DOHH2 (cell line): Measurements from ENCODE around the gene EBF3.

Experiments
- H3F3A ChIP-seq: fragments of 200-600 bp; sonication (generic), shearing (Covaris generic); 2 replicates; pipeline ENCODE4 v1.6.0; 2016; ENCODE audit warnings: antibody characterized with exemption, mild to moderate bottlenecking; ENCODE audit not compliant: control insufficient read depth, insufficient read depth
- H3K27ac ChIP-seq: fragments of 200-600 bp; sonication (generic); 2 replicates; pipeline ENCODE4 v1.5.1; 2014; ENCODE audit warnings: low read depth, mild to moderate bottlenecking, low read length, moderate library complexity
- H3K27me3 ChIP-seq: fragments of 200-600 bp; sonication (generic); 2 replicates; pipeline ENCODE4 v1.6.1; 2014; ENCODE audit warnings: mild to moderate bottlenecking, low read length, mixed read lengths; ENCODE audit not compliant: control insufficient read depth
- H3K36me3 ChIP-seq: fragments of 200-600 bp; sonication (generic); 2 replicates; pipeline ENCODE4 v1.6.1; 2014; ENCODE audit warnings: mild to moderate bottlenecking, low read length, moderate library complexity, mixed read lengths; ENCODE audit not compliant: control insufficient read depth
- H3K4me1 ChIP-seq: fragments of 200-600 bp; sonication (generic); 2 replicates; pipeline ENCODE4 v1.6.1; 2014; ENCODE audit warnings: mild to moderate bottlenecking, low read length, mixed read lengths; ENCODE audit not compliant: control insufficient read depth
- H3K4me2 ChIP-seq: fragments of 200-600 bp; sonication (generic); 2 replicates; pipeline ENCODE4 v1.6.0; 2014; ENCODE audit warnings: mild to moderate bottlenecking, low read length, moderate library complexity
- H3K4me3 ChIP-seq: fragments of 200-600 bp; sonication (generic); 2 replicates; pipeline ENCODE4 v1.5.1; 2014; ENCODE audit warnings: mild to moderate bottlenecking, low read length, mixed read lengths
- H3K79me2 ChIP-seq: fragments of 200-600 bp; sonication (generic); 2 replicates; pipeline ENCODE4 v1.6.1; 2014; ENCODE audit warnings: mild to moderate bottlenecking, low read length, mixed read lengths; ENCODE audit not compliant: control insufficient read depth
- H3K9me2 ChIP-seq: fragments of 200-600 bp; sonication (generic); replicated peaks from 2 replicates; pipeline ENCODE4 v1.6.1; 2014; ENCODE audit warnings: mild to moderate bottlenecking, low read length, mixed read lengths; ENCODE audit not compliant: control insufficient read depth
- H3K9me3 ChIP-seq: fragments of 200-600 bp; sonication (generic); 2 replicates; pipeline ENCODE4 v1.6.1; 2014; ENCODE audit warnings: antibody characterized with exemption, low read length, mixed read lengths; ENCODE audit not compliant: control insufficient read depth, insufficient read depth
- H4K20me1 ChIP-seq: fragments of 200-600 bp; sonication (generic); 2 replicates; pipeline ENCODE4 v1.6.0; 2014; ENCODE audit warnings: low read depth, mild to moderate bottlenecking, antibody characterized with exemption, low read length, moderate library complexity; ENCODE audit not compliant: control insufficient read depth, insufficient read depth
- EZH2phosphoT487 ChIP-seq: fragments of 200-600 bp; sonication (generic); IDR thresholded peaks from 2 replicates; pipeline ENCODE4 v1.6.1; 2017; ENCODE audit warnings: borderline replicate concordance, mild to moderate bottlenecking, antibody characterized with exemption, low read length, moderate library complexity, mixed read lengths
- TF ChIP-seq, protein P1 (sequence below): fragments of 200-600 bp; sonication (generic); IDR thresholded peaks from one replicate; pipeline ENCODE4 v1.5.1; 2014; ENCODE audit warnings: antibody characterized with exemption, mild to moderate bottlenecking, low read depth, low read length; ENCODE audit not compliant: poor library complexity, severe bottlenecking

The EBF3 gene

DNA sequence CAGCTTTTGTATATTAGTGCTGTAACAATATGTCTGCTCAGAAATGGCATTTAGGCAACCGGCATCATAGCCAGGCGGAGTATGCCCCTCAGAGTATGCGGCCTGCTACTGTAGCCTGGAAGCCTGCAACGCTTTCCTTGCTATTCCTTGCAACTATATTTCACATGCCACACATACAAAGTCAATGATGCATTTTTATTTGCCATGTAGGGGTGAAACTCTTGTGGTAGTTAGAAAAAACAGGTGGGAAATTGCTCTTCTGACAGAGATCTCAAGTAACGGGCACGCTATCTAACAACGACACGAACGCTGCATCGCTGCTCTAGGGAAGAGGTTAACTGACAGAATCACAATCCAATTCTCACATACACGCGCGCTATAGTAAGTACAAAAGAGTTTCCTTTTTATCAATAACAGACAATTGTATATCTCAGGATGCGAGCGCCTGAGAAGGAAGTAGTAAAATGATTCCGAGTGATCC, 5.9 kb downstream of the EBF3 start:
- H3K27me3 ChIP-seq, result peaks cover 16% of the 10 kb centered on the region; the same call in 1 of the 2 replicates
- H3K9me3 ChIP-seq, result no peaks in the 10 kb centered on the region
- H4K20me1 ChIP-seq, result no peaks in the 10 kb centered on the region
- H3K27ac ChIP-seq, result no peak overlapping the region
- no peaks in the 10 kb centered on the region for H3K36me3 ChIP-seq
- no peaks in the 10 kb centered on the region for H3K79me2 ChIP-seq
- H3K4me3 ChIP-seq, result no peak overlapping the region
- no peaks in the 10 kb centered on the region for H3K4me1 ChIP-seq
- TF ChIP-seq, protein P1, sequence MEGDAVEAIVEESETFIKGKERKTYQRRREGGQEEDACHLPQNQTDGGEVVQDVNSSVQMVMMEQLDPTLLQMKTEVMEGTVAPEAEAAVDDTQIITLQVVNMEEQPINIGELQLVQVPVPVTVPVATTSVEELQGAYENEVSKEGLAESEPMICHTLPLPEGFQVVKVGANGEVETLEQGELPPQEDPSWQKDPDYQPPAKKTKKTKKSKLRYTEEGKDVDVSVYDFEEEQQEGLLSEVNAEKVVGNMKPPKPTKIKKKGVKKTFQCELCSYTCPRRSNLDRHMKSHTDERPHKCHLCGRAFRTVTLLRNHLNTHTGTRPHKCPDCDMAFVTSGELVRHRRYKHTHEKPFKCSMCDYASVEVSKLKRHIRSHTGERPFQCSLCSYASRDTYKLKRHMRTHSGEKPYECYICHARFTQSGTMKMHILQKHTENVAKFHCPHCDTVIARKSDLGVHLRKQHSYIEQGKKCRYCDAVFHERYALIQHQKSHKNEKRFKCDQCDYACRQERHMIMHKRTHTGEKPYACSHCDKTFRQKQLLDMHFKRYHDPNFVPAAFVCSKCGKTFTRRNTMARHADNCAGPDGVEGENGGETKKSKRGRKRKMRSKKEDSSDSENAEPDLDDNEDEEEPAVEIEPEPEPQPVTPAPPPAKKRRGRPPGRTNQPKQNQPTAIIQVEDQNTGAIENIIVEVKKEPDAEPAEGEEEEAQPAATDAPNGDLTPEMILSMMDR, result no peak
- TF ChIP-seq EZH2phosphoT487, result no peak
- H3F3A ChIP-seq, result no peaks in the 10 kb centered on the region
- no peak overlapping the region for H3K4me2 ChIP-seq
- no peaks in the 10 kb centered on the region for H3K9me2 ChIP-seq

DNA sequence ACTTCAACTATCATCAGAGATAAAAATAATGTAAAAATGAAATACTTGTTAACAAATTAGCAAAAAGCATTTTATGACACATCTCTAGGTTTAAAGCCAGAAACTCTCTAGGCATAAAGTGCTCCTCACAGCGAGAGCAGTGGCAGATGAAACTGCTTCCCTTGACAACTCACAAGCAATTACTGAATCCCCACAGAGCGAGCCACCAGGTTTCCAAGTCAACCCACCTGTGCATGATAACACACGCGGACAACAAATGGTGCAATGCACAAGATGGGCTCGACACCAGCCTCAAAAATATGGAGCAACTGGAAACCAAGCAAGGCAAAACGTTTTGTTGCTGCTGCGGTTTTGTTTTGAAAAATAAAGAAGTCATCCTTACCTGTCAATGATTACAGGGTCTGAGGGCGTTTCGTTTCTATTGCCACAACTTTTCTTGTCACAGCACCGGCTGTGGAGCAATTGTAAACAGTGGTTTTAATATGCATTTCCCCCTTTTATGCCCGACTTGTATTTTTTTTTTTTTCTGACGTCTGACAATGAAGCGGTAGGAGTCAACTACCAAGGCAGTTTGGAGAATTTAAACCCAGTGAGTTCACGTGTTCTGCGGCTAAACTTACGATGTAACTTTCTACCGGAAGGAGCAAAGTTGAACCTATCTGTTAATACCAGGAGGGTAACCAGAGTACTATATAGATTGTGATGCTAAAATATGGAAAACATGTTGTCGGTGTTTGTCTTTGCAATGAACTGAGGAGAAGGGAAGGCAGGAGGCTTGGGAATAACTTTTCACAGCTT, 7.0 kb downstream of the EBF3 start:
- Histone ChIP-seq H3K27me3 (peaks cover 13% of the 10 kb centered on the region; the same call in 1 of the 2 replicates), H3K36me3 (no peaks in the 10 kb centered on the region), H3K4me3 (no peak overlapping the region), H3F3A (no peaks in the 10 kb centered on the region), H3K4me1 (no peaks in the 10 kb centered on the region), H3K9me3 (no peaks in the 10 kb centered on the region), H4K20me1 (no peaks in the 10 kb centered on the region), H3K4me2 (no peak overlapping the region), H3K27ac (no peak overlapping the region), H3K79me2 (no peaks in the 10 kb centered on the region), H3K9me2 (no peaks in the 10 kb centered on the region)
- TF ChIP-seq EZH2phosphoT487, result no peak
- TF ChIP-seq, protein P1, result no peak

DNA sequence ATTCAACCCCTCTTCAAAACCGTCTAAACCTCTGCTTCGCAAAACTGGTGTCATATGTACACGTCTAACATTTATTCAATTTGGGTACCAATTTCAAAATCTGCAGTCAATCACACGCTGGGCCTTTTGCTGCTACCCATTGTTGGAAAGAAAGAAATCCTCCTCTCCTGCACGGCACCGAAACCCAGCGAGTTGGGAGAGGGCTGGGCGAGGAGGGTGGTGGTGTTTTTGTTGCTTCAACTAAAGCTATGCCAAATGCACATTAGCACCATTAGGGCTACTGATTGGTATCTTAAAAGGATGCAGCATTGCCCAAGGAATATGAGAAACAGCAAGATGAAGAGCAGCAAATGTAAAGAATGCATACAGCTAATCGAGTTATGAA, 7.8 kb downstream of the EBF3 start:
- no peaks in the 10 kb centered on the region for H3K9me2 ChIP-seq
- no peaks in the 10 kb centered on the region for H3F3A ChIP-seq
- H3K4me3 ChIP-seq, result no peak overlapping the region
- no peaks in the 10 kb centered on the region for H4K20me1 ChIP-seq
- H3K9me3 ChIP-seq, result no peaks in the 10 kb centered on the region
- H3K27ac ChIP-seq, result no peak overlapping the region
- H3K79me2 ChIP-seq, result no peaks in the 10 kb centered on the region
- no peaks in the 10 kb centered on the region for H3K36me3 ChIP-seq
- no peak overlapping the region for H3K4me2 ChIP-seq
- peaks cover 8% of the 10 kb centered on the region; the same call in 1 of the 2 replicates for H3K27me3 ChIP-seq
- H3K4me1 ChIP-seq, result no peaks in the 10 kb centered on the region
- no peak for TF ChIP-seq EZH2phosphoT487
- TF ChIP-seq, protein P1, result no peak
